ENCODE results near the gene TRABD2A.

Gene TRABD2A

DNA sequence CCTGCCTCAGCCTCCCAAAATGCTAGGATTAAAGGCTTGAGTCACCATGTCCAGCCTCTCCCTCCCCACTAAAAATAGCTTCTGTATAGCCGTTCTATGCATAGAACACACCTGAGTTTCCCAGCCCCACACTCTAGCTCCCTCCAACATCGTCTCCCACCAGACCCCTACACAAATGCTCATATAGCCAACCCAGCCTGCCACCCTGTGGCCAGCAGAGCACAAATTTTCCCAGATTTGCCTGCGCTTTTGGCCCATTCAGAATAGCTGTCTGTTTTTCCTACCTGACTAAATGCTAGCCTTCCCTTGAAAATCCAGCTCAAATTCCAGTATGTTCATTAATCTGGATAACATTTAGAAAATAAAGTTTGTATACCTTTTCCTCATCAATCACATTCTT is 22.8 kb downstream of the TRABD2A start:
- ATAC-seq (no peak), DNase-seq (no peak)
- H3K27ac Mint-ChIP-seq: peak overlapping the region; percentile 32
- H3K4me1 Mint-ChIP-seq: peaks cover 90% of the 10 kb centered on the region
- peaks cover 3% of the 10 kb centered on the region for H3K9me3 Mint-ChIP-seq
- no peak overlapping the region for H3K4me3 Mint-ChIP-seq
- H3K27me3 Mint-ChIP-seq: no peaks in the 10 kb centered on the region
- peaks cover 26% of the 10 kb centered on the region for H3K36me3 Mint-ChIP-seq (ENCODE audit: low read depth)

DNA sequence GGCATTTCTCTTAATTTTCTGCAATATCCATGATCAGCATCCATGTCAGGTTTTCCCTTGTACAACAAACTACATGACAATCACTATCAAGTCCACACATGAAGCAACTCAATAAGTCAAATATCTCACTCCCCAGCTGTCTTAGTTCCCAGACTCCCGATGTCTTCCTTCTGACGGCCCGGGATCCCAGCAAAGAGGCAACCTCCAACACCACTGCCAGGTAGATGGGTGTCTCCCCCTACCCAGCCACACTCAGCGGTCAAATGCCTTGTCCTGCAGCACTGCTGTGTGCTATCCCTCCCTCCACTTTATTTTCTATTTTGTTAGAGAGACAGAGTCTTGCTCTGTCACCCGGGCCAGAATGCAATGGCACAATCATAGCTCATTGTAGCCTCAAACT is 23.3 kb downstream of the TRABD2A start:
- H3K9me3 Mint-ChIP-seq: peaks cover 7% of the 10 kb centered on the region
- ATAC-seq (no peak), DNase-seq (no peak)
- H3K27ac Mint-ChIP-seq: peak overlapping the region; percentile 84
- no peak overlapping the region for H3K4me3 Mint-ChIP-seq
- H3K36me3 Mint-ChIP-seq (ENCODE audit: low read depth): peaks cover 29% of the 10 kb centered on the region
- H3K4me1 Mint-ChIP-seq: peaks cover 90% of the 10 kb centered on the region
- no peaks in the 10 kb centered on the region for H3K27me3 Mint-ChIP-seq

DNA sequence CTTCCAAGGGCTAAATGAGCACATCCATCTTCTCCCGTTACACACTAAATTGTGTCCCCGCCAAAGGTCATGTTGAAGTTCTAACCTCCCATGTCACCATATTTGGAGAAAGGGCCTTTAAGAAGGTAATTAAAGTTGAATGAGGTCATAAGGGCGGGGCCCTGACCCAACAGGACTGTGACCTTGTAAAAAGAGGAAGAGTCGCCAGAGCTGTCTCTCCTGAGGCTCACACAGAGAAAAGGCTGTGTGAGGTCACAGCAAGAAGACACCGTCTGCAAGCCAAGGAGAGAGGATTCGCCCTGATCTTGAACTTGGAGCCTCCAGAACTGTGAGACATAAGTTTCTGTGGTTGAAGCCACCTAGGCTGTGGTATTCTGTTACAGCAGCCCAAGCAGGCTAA is 24.1 kb downstream of the TRABD2A start:
- no peak for DNase-seq
- ATAC-seq: peak; percentile 95
- H3K27me3 Mint-ChIP-seq: no peaks in the 10 kb centered on the region
- H3K36me3 Mint-ChIP-seq (ENCODE audit: low read depth): peaks cover 37% of the 10 kb centered on the region
- H3K4me3 Mint-ChIP-seq: peak overlapping the region; percentile 66
- H3K27ac Mint-ChIP-seq: peak overlapping the region; percentile 84
- H3K9me3 Mint-ChIP-seq: peaks cover 12% of the 10 kb centered on the region
- peaks cover 90% of the 10 kb centered on the region for H3K4me1 Mint-ChIP-seq

DNA sequence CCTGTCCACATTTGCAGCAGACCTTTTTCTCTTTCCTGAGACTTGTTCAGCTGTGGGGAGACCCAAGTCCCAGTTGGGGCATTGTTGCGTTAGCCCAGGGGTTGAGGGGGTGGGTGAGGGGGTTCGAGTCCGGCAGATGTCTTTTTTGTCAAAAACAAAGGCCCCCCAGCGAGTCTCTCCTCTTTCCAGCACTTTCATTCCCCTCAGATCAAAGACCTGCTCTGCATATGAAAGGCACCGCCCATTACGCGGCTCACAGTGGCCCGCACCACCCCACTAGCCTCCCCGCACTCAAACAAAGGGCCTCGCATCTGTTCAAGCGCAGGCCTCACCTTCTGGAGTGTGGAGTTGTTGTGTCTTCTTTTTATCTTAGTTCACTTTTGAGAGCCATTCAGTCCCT is 25.2 kb downstream of the TRABD2A start:
- Mint-ChIP-seq H3K9me3 (peaks cover 12% of the 10 kb centered on the region), H3K4me1 (peaks cover 92% of the 10 kb centered on the region), H3K4me3 (peak overlapping the region; percentile 66), H3K36me3 (ENCODE audit: low read depth) (peaks cover 41% of the 10 kb centered on the region), H3K27me3 (no peaks in the 10 kb centered on the region), H3K27ac (peak overlapping the region; percentile 84)
- no peak for ATAC-seq
- no peak for DNase-seq

DNA sequence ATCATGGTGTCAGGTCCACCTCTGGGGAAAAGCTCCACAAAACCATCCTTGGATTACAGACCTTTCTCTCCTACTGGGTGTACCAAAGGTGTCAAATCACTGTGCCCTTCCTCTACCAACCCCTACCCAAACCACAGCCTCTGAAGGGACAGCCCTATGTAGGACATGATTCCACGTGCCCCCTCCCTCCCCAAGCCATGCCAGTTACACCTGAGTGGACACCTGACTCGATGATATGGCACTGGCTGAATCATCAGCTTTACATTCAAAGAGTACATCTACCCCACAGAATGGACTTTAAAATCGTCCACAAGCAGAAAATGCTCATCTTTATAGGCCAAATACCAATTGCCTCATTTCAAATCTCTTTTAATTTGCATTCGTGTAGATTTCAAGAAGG is 26.0 kb downstream of the TRABD2A start:
- Mint-ChIP-seq H3K4me3 (peak overlapping the region; percentile 66), H3K4me1 (peaks cover 92% of the 10 kb centered on the region), H3K27ac (peak overlapping the region; percentile 84), H3K27me3 (no peaks in the 10 kb centered on the region), H3K36me3 (ENCODE audit: low read depth) (peaks cover 41% of the 10 kb centered on the region), H3K9me3 (peaks cover 12% of the 10 kb centered on the region)
- ATAC-seq: no peak
- no peak for DNase-seq

DNA sequence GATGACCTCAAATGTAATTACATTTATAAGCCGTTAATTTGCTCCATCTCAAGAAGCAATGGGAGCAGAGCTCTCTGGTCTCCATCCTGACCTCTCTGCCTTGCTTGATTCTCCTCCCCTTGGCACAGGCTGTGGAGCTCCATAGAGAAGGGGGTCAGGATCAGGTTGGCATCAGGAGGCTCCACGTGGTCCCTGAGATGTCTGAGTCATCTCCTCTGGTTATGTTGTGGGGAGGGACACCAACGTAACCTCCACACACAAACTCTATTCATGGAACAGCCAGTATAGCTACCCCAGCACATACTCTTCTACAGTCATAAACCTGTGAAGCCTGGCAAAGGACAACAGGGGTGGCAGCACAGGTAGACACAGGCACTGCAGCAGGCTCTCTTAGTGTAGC is 29.0 kb downstream of the TRABD2A start:
- ATAC-seq (no peak), DNase-seq (no peak)
- Mint-ChIP-seq H3K27me3 (no peaks in the 10 kb centered on the region), H3K36me3 (ENCODE audit: low read depth) (peaks cover 45% of the 10 kb centered on the region), H3K4me1 (peaks cover 92% of the 10 kb centered on the region), H3K9me3 (peaks cover 12% of the 10 kb centered on the region), H3K4me3 (peak overlapping the region; percentile 13), H3K27ac (peak overlapping the region; percentile 40)

DNA sequence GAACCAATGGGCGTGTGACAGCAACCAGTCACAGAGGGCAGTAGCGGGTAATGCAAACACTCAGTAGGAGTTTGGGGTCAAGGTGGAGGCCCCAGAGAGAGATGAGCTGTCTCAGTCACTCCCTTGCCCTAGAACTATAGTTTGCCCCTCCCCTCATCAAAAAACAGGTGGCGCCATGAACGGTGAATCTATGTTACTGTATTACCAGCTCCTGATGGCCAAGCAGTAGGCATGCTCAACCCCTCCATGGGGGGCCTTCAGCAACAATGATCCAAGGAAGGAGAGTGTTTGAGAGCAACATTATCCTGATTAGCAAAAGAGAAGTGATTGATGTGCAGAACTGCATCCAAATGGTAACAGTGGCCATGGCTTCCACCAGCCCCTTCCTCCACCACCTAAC is 30.4 kb downstream of the TRABD2A start:
- Mint-ChIP-seq H3K9me3 (peaks cover 12% of the 10 kb centered on the region), H3K27ac (peak overlapping the region; percentile 86), H3K4me3 (no peak overlapping the region), H3K4me1 (peaks cover 92% of the 10 kb centered on the region), H3K36me3 (ENCODE audit: low read depth) (peaks cover 41% of the 10 kb centered on the region), H3K27me3 (no peaks in the 10 kb centered on the region)
- DNase-seq (no peak), ATAC-seq (no peak)

DNA sequence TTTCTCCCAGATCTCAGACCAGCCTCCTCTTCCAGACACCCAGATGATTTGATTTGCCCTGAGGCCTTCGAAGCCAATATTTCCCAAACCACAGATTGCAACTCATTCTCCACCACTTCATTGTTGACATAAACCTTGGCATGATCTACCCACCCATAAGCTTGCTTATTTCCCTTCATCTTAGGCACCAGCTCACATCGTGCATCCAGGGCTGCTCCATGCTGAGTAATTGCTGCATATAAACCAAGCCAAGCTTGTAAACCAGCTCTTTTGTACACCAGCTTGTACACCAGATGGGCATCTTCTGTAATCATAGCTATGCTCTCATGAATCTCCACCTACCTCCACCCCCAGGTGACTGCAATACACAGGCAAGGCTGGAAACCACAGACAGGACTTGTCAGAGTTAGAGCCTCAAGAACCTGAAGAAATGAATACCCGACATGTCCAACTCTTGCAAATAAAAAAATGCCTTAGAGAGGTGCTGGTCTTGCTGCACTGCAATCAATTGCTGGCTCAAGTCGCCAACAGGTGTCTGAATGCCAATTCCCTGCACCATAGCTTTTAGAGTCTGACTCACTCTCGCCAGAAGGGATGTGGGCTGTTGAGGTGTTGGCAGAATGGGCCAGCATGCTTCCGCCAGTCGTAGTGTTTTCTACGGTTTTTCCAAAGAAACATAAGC is 31.5 kb downstream of the TRABD2A start:
- Mint-ChIP-seq H3K27me3 (no peaks in the 10 kb centered on the region), H3K9me3 (peaks cover 12% of the 10 kb centered on the region), H3K27ac (peak overlapping the region; percentile 86), H3K4me3 (peak overlapping the region; percentile 51), H3K36me3 (ENCODE audit: low read depth) (peaks cover 34% of the 10 kb centered on the region), H3K4me1 (peaks cover 90% of the 10 kb centered on the region)
- peak; percentile 69 for ATAC-seq
- DNase-seq: no peak

DNA sequence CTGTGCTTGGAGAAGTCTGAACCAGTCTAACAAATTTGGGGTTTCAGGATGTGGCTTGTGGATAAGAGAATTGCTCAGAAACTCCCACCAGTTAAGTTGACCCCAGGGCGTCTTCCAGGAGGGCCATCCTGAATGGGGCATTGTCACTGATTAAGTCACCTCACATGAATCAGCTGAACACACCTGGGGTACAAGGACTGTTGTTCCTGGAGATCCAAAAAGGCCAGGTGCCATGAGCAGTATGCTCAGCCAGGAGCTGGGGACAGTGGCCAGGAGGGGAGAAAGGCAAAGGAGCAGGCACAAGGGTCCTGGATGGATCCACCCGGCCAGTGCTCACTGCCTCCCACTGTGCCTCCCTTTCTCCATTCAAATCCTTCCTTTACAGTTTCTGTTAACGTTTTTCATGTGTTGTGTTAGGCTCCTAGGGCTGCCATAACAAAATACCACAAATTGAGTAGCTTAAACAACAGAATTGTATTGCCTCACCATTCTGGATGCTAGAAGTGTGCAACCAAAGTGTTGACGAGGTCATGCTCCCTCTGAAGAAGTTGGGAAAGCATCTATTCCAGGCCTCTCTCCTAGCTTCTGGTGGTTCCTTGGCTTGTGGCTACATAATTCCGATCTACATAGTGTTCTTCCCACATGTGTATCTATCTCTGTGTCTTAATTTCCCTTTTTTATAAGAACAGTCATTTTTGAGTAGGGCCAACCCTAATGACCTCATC is 33.4 kb downstream of the TRABD2A start:
- H3K36me3 Mint-ChIP-seq (ENCODE audit: low read depth): peaks cover 22% of the 10 kb centered on the region
- DNase-seq (no peak), ATAC-seq (no peak)
- no peaks in the 10 kb centered on the region for H3K27me3 Mint-ChIP-seq
- H3K27ac Mint-ChIP-seq: peak overlapping the region; percentile 85
- peaks cover 92% of the 10 kb centered on the region for H3K4me1 Mint-ChIP-seq
- peaks cover 5% of the 10 kb centered on the region for H3K9me3 Mint-ChIP-seq
- H3K4me3 Mint-ChIP-seq: peak overlapping the region; percentile 40

DNA sequence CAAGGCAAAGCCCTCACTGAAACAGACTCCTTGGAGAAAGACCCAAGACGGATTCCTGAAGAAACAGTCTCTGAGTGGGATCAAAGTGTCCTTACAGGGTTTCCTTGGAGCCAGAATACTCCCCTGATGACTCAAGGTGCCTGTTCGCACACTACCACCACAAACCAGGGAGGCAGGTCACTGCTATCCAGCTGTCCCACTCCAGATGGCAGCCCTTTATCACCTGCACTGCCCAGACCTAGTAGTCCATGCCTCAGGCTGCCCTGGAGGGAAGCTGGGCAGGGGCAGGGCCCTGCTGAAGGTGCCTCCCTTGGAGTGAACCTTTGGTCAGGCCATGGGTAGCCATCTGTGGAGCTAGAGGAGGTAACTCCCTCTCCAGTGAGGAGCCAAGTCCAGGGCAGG is 34.1 kb downstream of the TRABD2A start:
- ATAC-seq (no peak), DNase-seq (no peak)
- Mint-ChIP-seq H3K4me1 (peaks cover 92% of the 10 kb centered on the region), H3K9me3 (no peaks in the 10 kb centered on the region), H3K4me3 (peak overlapping the region; percentile 34), H3K27me3 (no peaks in the 10 kb centered on the region), H3K36me3 (ENCODE audit: low read depth) (peaks cover 21% of the 10 kb centered on the region), H3K27ac (peak overlapping the region; percentile 85)

DNA sequence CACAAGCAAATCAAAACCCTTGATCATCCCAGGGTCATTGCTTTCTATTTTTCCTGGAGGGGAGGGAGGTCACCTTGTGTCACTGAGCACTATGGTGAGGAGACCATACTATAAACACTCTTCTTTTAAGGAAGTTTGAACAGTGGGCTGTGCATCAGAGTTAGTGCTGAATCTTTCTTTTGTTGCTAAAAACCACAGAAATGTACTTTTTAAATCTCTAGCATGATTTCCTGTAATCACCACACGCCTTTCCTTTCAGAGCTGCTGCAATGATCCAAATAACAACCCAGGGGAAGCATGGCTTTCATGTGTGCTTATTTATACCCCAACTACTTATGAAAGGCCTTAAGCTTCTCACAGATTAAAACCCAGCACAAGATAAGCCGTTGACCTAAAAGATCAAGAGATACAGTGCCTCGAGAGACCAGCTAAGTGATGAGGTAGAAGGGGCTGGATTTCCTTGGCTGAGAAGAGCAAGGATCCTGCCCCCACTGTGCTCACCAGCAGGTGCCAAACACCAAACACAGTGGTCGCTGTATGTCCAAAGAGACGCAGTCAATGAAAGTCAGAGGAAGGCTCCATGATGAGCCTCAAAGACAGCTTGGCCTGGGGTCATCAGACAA is 34.7 kb downstream of the TRABD2A start:
- DNase-seq (no peak), ATAC-seq (peak; percentile 45)
- H3K27ac Mint-ChIP-seq: peak overlapping the region; percentile 85
- H3K4me3 Mint-ChIP-seq: peak overlapping the region; percentile 34
- H3K4me1 Mint-ChIP-seq: peaks cover 92% of the 10 kb centered on the region
- H3K9me3 Mint-ChIP-seq: no peaks in the 10 kb centered on the region
- H3K36me3 Mint-ChIP-seq (ENCODE audit: low read depth): peaks cover 18% of the 10 kb centered on the region
- no peaks in the 10 kb centered on the region for H3K27me3 Mint-ChIP-seq

DNA sequence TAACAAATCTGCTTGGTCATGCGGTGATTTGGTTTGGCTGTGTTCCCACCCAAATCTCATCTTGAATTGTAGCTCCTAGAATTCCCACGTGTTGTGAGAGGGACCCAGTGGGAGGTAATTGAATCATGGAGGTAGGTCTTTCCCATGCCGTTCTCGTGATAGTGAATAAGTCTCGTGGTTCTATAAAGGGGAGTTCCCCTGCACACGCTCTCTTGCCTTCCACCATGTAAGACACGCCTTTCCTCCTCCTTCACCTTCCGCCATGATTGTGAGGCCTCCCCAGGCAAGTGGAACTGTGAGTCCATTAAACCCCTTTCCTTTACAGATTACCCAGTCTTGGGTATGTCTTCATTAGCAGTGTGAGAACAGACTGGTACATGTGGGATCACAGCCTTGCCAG is 36.7 kb downstream of the TRABD2A start:
- DNase-seq (no peak), ATAC-seq (no peak)
- H3K27me3 Mint-ChIP-seq: no peaks in the 10 kb centered on the region
- H3K9me3 Mint-ChIP-seq: no peaks in the 10 kb centered on the region
- H3K4me1 Mint-ChIP-seq: peaks cover 92% of the 10 kb centered on the region
- H3K4me3 Mint-ChIP-seq: peak overlapping the region; percentile 67
- H3K27ac Mint-ChIP-seq: peak overlapping the region; percentile 91
- H3K36me3 Mint-ChIP-seq (ENCODE audit: low read depth): peaks cover 19% of the 10 kb centered on the region

DNA sequence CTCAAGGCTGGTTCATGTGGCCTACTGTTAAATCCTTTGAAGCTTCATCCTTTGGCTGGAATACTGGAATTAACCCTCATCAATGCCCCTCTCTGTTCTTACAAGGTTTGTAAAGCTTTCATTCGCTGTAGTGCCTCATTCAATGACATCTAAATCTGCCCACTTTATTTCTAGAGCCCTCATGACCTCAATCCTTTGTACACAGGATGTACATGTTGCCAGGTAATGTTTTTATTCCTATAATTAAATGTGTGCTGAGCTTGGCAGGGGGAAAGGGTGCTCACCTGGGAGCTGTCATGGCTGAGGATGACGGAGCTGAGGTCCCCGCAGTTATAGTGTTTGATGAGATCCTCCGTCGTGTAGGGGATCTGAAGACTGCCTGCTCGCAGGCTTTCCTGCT is 39.3 kb downstream of the TRABD2A start:
- peak overlapping the region; percentile 77 for H3K27ac Mint-ChIP-seq
- H3K27me3 Mint-ChIP-seq: no peaks in the 10 kb centered on the region
- no peak for ATAC-seq
- no peak for DNase-seq
- peaks cover 80% of the 10 kb centered on the region for H3K4me1 Mint-ChIP-seq
- H3K4me3 Mint-ChIP-seq: peak overlapping the region; percentile 22
- H3K9me3 Mint-ChIP-seq: peaks cover 2% of the 10 kb centered on the region
- H3K36me3 Mint-ChIP-seq (ENCODE audit: low read depth): peaks cover 37% of the 10 kb centered on the region

DNA sequence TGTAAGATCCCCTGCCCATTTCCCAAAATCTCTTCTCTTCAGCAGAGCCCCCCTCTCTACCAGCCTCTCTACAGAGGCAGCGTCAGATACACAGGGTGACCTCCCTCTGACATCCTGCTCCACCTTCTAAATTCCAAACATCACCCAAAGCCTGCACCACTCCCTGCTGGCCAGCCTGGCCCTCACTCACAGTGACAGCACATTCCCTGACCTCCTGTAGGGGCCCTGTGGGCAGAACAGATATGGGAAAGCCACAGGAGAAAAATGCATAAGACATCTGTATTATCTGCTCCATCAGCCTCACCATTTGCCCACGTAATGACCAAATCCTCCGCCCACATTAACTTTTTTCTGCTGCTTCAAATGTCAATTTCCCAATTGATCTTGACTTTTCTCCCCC is 40.6 kb downstream of the TRABD2A start:
- no peaks in the 10 kb centered on the region for H3K27me3 Mint-ChIP-seq
- peaks cover 48% of the 10 kb centered on the region for H3K36me3 Mint-ChIP-seq (ENCODE audit: low read depth)
- peak overlapping the region; percentile 77 for H3K27ac Mint-ChIP-seq
- peak; percentile 65 for ATAC-seq
- H3K4me1 Mint-ChIP-seq: peaks cover 74% of the 10 kb centered on the region
- peaks cover 12% of the 10 kb centered on the region for H3K9me3 Mint-ChIP-seq
- peak overlapping the region; percentile 68 for H3K4me3 Mint-ChIP-seq
- DNase-seq: no peak

DNA sequence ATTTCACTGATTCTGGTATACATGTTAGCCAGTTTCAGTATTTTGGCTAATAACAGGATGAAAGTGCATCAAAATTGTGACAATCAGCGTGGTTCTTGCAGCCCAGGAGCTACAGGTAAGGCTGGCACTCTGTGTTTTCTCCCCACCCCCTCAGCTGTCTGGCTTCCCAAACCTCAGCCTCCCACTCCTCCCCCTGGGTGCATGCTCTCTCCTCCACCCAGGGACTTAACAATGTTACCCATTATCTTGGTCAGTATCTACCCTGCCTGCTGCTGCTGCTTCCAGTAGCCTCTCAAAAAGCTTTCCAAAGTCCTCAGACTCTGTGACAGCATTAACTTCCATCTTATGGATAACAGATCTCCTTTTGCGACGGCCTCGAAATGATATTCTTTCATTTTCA is 41.0 kb downstream of the TRABD2A start:
- ATAC-seq (no peak), DNase-seq (no peak)
- Mint-ChIP-seq H3K4me1 (peaks cover 74% of the 10 kb centered on the region), H3K9me3 (peaks cover 12% of the 10 kb centered on the region), H3K4me3 (peak overlapping the region; percentile 68), H3K36me3 (ENCODE audit: low read depth) (peaks cover 49% of the 10 kb centered on the region), H3K27ac (peak overlapping the region; percentile 77), H3K27me3 (no peaks in the 10 kb centered on the region)

All from activated naive CD8-positive, alpha-beta T cell treated with anti-CD3 and anti-CD28 coated beads, Interleukin-2, amount 50 U/mL, for 24 hours (primary cell).